HFFc6 (cell line): ENCODE measurements around the gene HBE1. TPM values are rescaled to one million over a fixed set of nuclear protein-coding genes. Genes with fewer than 3 reads are reported as not detected.
"Not testable (repeated sequence)": the region's sequence is repeated elsewhere in the genome, so short reads cannot be mapped to it uniquely, and the experiment has no call there.

Experiments used
- DNase-seq: peaks from one replicate; pipeline ENCODE4 v3.0.0-alpha.2; 2018
- H3K27ac Mint-ChIP-seq: 2 replicates; pipeline ENCODE4 v1.8.0; 2020; ENCODE audit warnings: mild to moderate bottlenecking, mixed read lengths
- H3K27me3 Mint-ChIP-seq: 2 replicates; pipeline ENCODE4 v1.8.0; 2021; ENCODE audit warnings: mild to moderate bottlenecking, moderate library complexity, mixed read lengths; ENCODE audit not compliant: insufficient read depth
- H3K36me3 Mint-ChIP-seq: 2 replicates; pipeline ENCODE4 v1.8.0; 2021; ENCODE audit warnings: low read depth, mixed read lengths
- H3K4me1 Mint-ChIP-seq: 2 replicates; pipeline ENCODE4 v1.8.0; 2020; ENCODE audit warnings: low read depth, mixed read lengths
- H3K4me3 Mint-ChIP-seq: 2 replicates; pipeline ENCODE4 v1.8.0; 2020; ENCODE audit warnings: mild to moderate bottlenecking, moderate library complexity, mixed read lengths
- H3K9me3 Mint-ChIP-seq: 2 replicates; pipeline ENCODE4 v1.8.0; 2020; ENCODE audit warnings: mild to moderate bottlenecking, mixed read lengths
- CTCF ChIP-seq: fragments of 200-600 bp; sonication (generic); IDR thresholded peaks from 2 replicates; pipeline ENCODE4 v1.5.0; 2021; ENCODE audit warnings: antibody characterized with exemption, mild to moderate bottlenecking
- total RNA-seq, 6 experiments: library from RNA; stranded (reverse); fragmentation: NEBNext Ultra II Directional; extraction: Animal tissue kit (Norgen Biotek cat#: 25700); gene quantifications; 2 replicates in 1 of 6; 3 replicates in 5 of 6; pipeline ENCODE4 v1.2.3, GENCODE V29; 2021

The HBE1 gene
- total RNA-seq, 6 experiments from 2014 or later = not detected

GRCh38 chr11:5303626-5304025 lies 33.9 kb upstream of the HBE1 start:
- H3K4me3 Mint-ChIP-seq = no peak overlapping the region
- H3K27me3 Mint-ChIP-seq = no peaks in the 10 kb centered on the region
- H3K9me3 Mint-ChIP-seq = no peaks in the 10 kb centered on the region
- H3K27ac Mint-ChIP-seq = no peak overlapping the region
- peaks cover 37% of the 10 kb centered on the region for H3K4me1 Mint-ChIP-seq
- no peaks in the 10 kb centered on the region for H3K36me3 Mint-ChIP-seq
- DNase-seq = no peak
- no peak for TF ChIP-seq CTCF

GRCh38 chr11:5301846-5302245 lies 32.1 kb upstream of the HBE1 start, which contains the start of gene OR51B4:
Gene OR51B4 (minus strand): TSS chr11:5301946. CDS start chr11:5301946, 0 bp downstream.
- H3K4me1 Mint-ChIP-seq = peaks cover 39% of the 10 kb centered on the region
- no peaks in the 10 kb centered on the region for H3K27me3 Mint-ChIP-seq
- H3K36me3 Mint-ChIP-seq = no peaks in the 10 kb centered on the region
- no peak for DNase-seq
- TF ChIP-seq CTCF = no peak
- H3K9me3 Mint-ChIP-seq = no peaks in the 10 kb centered on the region
- no peak within 1 kb of the TSS for H3K27ac Mint-ChIP-seq
- H3K4me3 Mint-ChIP-seq = no peak within 1 kb of the TSS

GRCh38 chr11:5300251-5300650 lies 30.5 kb upstream of the HBE1 start:
- TF ChIP-seq CTCF = no peak
- H3K9me3 Mint-ChIP-seq = no peaks in the 10 kb centered on the region
- DNase-seq = no peak

GRCh38 chr11:5298451-5298850 lies 28.7 kb upstream of the HBE1 start:
- no peak overlapping the region for H3K4me3 Mint-ChIP-seq
- no peaks in the 10 kb centered on the region for H3K9me3 Mint-ChIP-seq
- DNase-seq = no peak
- no peak overlapping the region for H3K27ac Mint-ChIP-seq
- H3K27me3 Mint-ChIP-seq = no peaks in the 10 kb centered on the region
- peaks cover 3% of the 10 kb centered on the region; the same call in 1 of the 2 replicates for H3K36me3 Mint-ChIP-seq
- peaks cover 27% of the 10 kb centered on the region for H3K4me1 Mint-ChIP-seq
- no peak for TF ChIP-seq CTCF

More at GRCh38 chr11:5300251-5300650, 30.5 kb upstream of the HBE1 start:
- Mint-ChIP-seq H3K27me3 (no peaks in the 10 kb centered on the region), H3K36me3 (no peaks in the 10 kb centered on the region), H3K27ac (no peak overlapping the region), H3K4me3 (no peak overlapping the region), H3K4me1 (peaks cover 39% of the 10 kb centered on the region)

GRCh38 chr11:5297721-5298323 lies 28.1 kb upstream of the HBE1 start:
- no peak overlapping the region; the same call in 1 of the 2 replicates for H3K27ac Mint-ChIP-seq
- H3K4me3 Mint-ChIP-seq = no peak overlapping the region
- no peaks in the 10 kb centered on the region for H3K27me3 Mint-ChIP-seq
- peaks cover 32% of the 10 kb centered on the region for H3K4me1 Mint-ChIP-seq
- no peaks in the 10 kb centered on the region for H3K9me3 Mint-ChIP-seq
- peaks cover 8% of the 10 kb centered on the region for H3K36me3 Mint-ChIP-seq
- no peak for TF ChIP-seq CTCF
- DNase-seq = no peak

- not testable (repeated sequence) for H3K4me3 Mint-ChIP-seq, H3K27ac Mint-ChIP-seq, DNase-seq, H3K36me3 Mint-ChIP-seq, H3K9me3 Mint-ChIP-seq, H3K27me3 Mint-ChIP-seq
- peaks cover 41% of the 10 kb centered on the region for H3K4me1 Mint-ChIP-seq
Observed at GRCh38 chr11:5294342-5294995, 24.7 kb upstream of the HBE1 start.
